MM.1S (cell line): ENCODE measurements around the gene KHDC4.

ENCODE experiments used
- EZH2phosphoT487 ChIP-seq: fragments of 300-600 bp; sonication (generic); IDR thresholded peaks from 2 replicates; pipeline ENCODE4 v1.6.1; 2018; ENCODE audit warnings: antibody characterized with exemption, low read length
- TF ChIP-seq, protein P1 (sequence below): fragments of 300-600 bp; sonication (generic); IDR thresholded peaks from 2 replicates; pipeline ENCODE4 v1.5.1; 2016; ENCODE audit warnings: antibody characterized with exemption, low read length, mixed read lengths

DNA sequence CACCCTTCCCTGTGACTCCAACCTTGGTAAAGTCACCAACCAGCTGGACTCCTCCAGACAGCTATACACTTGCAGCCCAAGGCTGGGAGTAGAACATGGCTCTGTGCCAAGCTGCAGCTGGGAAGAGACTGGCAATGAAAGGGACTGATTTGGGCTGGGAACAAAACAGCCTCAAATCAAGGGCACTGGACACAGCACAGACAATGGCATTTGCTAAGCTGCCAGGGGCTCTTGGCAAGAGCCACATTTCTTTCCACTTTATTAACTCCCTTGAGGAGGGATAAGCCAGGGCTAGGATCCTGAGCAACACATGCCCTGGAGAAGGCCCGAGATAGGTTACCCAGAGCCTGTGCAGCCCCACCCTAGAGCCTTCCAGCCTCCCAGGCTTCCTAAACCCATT, 62.8 kb downstream of the KHDC4 start:
- TF ChIP-seq, protein P1, sequence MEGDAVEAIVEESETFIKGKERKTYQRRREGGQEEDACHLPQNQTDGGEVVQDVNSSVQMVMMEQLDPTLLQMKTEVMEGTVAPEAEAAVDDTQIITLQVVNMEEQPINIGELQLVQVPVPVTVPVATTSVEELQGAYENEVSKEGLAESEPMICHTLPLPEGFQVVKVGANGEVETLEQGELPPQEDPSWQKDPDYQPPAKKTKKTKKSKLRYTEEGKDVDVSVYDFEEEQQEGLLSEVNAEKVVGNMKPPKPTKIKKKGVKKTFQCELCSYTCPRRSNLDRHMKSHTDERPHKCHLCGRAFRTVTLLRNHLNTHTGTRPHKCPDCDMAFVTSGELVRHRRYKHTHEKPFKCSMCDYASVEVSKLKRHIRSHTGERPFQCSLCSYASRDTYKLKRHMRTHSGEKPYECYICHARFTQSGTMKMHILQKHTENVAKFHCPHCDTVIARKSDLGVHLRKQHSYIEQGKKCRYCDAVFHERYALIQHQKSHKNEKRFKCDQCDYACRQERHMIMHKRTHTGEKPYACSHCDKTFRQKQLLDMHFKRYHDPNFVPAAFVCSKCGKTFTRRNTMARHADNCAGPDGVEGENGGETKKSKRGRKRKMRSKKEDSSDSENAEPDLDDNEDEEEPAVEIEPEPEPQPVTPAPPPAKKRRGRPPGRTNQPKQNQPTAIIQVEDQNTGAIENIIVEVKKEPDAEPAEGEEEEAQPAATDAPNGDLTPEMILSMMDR: no peak
- TF ChIP-seq EZH2phosphoT487: no peak
